GM19238 (cell line): ENCODE results near the gene RNU5B-1.
"Not testable (repeated sequence)": the region's sequence is repeated elsewhere in the genome, so short reads cannot be mapped to it uniquely, and the experiment has no call there.

Experiments used
- DNase-seq: peaks from one replicate; pipeline ENCODE4 v3.0.0; 2011; ENCODE audit warnings: low spot score; ENCODE audit not compliant: insufficient read length

RNU5B-1 gene

GRCh38 chr15:65342493-65342892 lies 38.0 kb downstream of the RNU5B-1 start:
- DNase-seq, result no peak

GRCh38 chr15:65343374-65343981 lies 39.0 kb downstream of the RNU5B-1 start:
- DNase-seq, result no peak

GRCh38 chr15:65344214-65344913 lies 39.9 kb downstream of the RNU5B-1 start:
- no peak for DNase-seq

GRCh38 chr15:65344914-65345275 lies 40.4 kb downstream of the RNU5B-1 start:
- DNase-seq, result no peak

GRCh38 chr15:65346856-65347598 lies 42.5 kb downstream of the RNU5B-1 start:
- DNase-seq, result no peak

- DNase-seq, result not testable (repeated sequence)
Observed at GRCh38 chr15:65347756-65348155, 43.3 kb downstream of the RNU5B-1 start.

- DNase-seq, result no peak
Observed at GRCh38 chr15:65349338-65349737, 44.9 kb downstream of the RNU5B-1 start.

GRCh38 chr15:65351972-65352371 lies 47.5 kb downstream of the RNU5B-1 start:
- DNase-seq, result not testable (repeated sequence)
